Right kidney (tissue), 1 donor: ENCODE measurements around the gene DNAH10.

Source experiments
- DNase-seq: peaks from one replicate; pipeline ENCODE4 v3.0.0-alpha.2; 2016

Gene DNAH10

DNA sequence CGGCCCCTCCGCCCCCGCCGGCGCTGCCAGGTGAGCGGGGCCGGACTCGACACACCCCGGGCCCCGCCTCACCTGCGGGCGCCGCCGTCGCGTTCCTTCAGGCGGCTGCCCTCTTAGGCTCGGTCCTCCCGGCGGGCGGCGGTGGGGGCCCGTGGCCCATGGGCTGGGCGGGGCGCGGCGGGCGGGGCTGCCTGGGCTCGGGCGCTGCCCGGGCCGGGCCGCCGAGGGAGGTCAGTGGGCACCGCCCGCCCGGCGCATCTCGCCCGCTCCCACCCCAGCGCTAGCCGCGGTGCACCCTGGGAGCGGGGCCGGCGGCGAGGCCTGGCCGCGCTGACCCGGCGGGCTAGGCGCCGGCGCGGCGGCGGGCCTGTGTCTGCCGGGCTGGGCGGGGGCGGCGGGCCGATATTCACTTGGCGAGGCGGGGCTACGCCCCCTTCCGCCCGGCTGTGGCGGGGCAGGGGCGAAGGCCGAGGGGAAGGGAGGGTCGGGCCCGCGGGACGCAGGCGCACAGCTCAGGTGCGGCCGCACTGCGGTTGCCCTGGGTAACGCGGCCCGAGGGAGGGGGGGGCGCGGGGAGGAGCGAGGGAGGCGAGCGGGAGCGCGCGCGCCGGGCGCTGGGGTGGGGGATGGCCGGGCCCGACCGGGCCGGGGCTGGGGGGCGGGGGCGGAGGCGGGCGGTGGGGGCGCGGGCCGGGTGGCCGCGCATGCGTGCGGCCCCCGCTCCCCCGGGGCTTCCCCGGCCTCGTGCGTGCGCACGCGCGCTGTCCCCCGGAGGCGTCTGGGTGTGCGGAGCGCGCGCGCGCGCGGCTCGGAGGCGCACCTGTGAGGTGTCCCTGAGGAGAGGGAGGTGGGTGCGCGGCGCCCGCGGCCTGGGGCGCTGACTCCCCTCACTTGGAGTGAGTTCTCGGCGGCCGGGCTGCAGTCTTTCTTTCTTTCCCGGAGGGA, 210.6 kb downstream of the DNAH10 start, which contains the start of the genes CCDC92 and ZNF664:
Gene CCDC92 (minus strand): TSS at position 375 of the 945 bp plus-strand sequence. CDS start 28,526 bp downstream, outside the sequence.
Gene ZNF664 (plus strand): TSS at position 759 of the 945 bp plus-strand sequence. CDS start 38,930 bp downstream, outside the sequence.
- peak; percentile 76 for DNase-seq

DNA sequence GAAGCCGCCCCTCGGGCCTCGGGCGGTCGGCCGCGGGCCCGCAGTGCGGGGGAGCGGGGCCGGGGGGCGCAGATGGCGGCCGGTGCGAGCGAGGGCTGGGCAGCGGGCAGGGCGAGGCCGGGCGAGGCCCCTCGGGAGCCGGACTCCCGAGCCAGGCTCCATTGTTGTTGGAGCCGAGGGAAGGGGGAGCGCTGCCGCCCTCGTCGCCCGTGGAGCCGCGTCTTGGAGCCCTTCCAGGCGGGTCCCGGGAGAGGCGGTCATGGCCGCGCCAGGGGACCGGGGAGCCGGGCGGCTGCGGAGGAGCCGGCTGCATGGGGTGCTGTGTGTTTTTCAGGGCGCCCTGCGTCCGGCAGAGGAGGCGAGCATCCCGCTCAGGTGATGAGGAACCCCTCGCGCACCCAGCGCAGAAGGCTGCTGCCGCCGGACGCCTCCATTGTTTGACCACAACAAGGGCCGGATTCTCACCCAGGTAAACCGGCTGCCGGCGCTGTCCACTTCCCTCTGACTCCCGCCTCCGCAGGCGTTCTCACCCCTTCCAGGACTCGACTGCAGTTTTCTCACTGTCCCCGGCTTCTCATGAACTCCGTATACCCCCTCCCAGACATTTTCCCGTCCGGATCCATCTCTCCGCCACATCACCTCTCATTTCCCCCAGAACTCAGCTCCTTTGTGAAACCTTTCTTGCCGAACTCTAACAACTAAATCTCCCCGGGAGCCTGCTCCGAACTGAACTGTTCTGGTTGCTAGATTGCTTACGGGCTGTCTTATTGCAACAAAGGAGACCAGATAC, 211.6 kb downstream of the DNAH10 start:
- DNase-seq: peak; percentile 81

DNA sequence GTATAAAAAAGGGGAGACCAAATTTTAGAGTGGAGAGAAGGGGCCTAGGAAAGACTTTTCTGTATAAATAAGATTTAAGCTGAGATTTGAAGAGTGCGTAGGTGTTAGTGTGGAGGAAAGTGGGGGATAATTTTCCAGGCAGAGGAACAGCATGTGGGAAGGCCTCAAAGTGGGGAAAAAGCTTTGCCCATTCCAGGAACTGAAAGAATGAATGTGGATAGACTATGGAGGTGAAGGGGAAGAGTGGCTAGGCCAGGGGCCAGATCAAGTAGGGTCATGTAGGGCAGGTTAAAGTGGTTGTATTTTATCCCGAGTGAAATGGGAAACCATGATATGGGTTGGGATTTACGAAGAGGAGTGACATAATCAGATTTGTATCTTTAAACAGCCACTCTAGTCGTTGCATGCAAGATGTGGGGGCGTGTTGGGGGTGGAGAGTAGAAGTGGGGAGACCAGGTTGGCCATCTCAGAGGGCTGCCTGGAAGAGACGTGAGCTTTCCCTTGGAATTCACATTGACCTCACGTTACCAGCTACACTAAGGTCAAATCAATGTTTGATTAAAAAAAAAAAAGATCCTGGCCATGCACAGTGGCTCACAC, 214.2 kb downstream of the DNAH10 start:
- no peak for DNase-seq

DNA sequence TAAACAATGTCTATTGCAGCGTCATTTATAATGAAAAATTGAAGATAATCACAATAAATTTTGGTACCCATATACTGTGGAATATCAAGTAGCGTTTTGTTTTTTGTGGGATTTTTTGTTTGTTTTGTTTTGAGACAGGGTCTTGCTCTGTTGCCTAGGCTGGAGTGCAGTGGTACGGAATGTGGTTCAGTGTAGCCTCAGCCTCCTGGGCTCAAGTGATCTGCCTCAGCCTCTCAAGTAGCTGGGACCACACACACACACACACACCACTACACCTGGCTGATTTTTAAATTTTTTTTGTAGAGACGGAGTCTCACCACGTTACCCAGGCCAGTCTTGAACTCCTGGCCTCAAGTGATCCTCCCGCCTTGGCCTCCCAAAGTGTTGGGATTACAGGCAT, 217.5 kb downstream of the DNAH10 start:
- DNase-seq: no peak

DNA sequence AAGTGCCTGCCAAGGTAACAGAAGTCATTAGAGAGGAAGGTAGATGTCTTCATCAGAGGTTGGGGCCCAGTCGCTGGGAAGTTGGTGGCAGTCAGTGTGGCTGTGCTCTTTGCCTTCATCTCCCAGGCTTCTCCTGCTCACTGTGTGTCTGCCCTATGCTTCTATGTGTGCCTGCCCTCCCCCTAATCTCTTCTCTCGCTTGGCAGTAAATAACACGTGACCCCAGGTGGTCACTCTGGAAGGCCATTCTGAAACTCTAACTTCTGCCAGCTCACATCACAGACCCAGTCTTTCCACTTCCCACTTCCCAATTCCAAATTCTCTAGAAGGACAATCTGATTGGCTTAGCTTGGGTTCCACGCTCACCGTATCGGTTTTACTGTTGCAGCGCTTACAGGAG, 220.2 kb downstream of the DNAH10 start:
- no peak for DNase-seq

DNA sequence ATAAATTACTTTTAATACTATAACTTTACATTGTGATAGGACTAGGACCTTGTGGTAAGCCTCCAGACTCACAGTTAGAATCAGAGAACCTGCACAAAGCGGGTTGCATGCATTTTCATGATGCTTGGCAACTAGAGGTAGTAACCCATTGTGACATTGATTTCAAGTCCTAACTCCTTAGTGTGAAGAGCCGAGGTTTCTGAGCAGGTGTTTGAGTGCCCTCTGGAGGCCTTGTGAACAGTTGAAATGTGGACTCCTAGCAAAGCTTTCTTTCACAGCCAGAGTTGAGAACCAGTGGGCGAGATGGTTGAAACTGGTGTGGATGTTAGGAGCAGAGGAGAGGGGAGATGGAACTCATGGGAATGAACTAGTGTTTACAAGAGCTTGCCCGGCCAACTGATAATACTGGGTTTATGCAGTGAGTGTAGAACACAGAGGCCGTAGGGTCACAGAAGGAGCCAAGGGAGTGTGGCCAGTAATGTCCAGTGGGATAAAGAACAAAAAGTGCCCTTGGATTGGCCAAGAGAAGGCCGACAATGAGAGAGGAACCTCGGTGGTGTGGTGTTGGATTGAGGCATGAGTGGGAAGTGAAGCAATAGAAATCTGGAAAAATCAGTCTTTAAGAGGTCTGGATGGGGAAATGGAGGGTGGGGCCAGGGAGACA, 221.9 kb downstream of the DNAH10 start:
- no peak for DNase-seq

DNA sequence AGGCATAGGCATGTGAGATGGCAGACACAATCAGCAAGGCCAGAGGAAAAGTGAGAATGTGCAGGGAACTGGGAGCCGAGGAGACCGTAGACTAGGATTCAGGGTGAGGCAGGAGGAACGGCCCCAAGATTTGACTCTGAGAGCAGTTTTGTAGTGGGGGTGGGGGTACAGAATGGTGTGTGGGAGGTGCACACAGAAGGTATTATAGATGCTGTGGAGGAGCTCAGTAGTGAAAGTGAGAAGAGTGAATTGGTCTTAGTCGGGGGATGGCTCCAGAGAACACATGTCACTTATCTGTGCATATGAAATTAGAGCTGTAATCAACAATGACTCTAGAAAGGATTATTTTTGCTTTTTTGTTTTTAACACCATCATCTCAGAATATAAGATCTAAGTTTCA, 222.8 kb downstream of the DNAH10 start:
- DNase-seq: no peak
